HepG2 (cell line): Measurements from ENCODE around the gene ACER3. TPM values are rescaled to one million over a fixed set of nuclear protein-coding genes. Genes with fewer than 3 reads are reported as not detected.

Experiments
- ATAC-seq: fragments of 200-7000 bp; cut with Tn5 transposase; 3 replicates; pipeline ENCODE4 v1.9.1; 2020; ENCODE audit warnings: mild to moderate bottlenecking, moderate library complexity
- BruUV-seq: library from RNA; stranded (reverse); fragments of 400-500 nt; replicated peaks from 2 replicates; lab custom pipeline; 2021; lab: Mats Ljungman, UMichigan
- CTCF ChIA-PET: fragments of 300-600 bp; formaldehyde crosslinking; extraction: SDS; loops from one replicate; lab custom pipeline; 2021; ENCODE audit warnings: low total read pairs, inconsistent platforms, low intra/inter-chr PET ratio; lab: Yijun Ruan, JAX
- POLR2A ChIA-PET: fragments of 350-600 bp; sonication (Branson Sonifier 250); formaldehyde crosslinking; loops from one replicate; lab custom pipeline; 2020; ENCODE audit warnings: antibody characterized with exemption, inconsistent platforms; lab: Yijun Ruan, JAX
- DNase-seq: peaks from one replicate; pipeline ENCODE4 v3.0.0-alpha.2; 2015; ENCODE audit warnings: low spot score
- FAIRE-seq: peaks from 3 replicates; lab custom pipeline; 2011; peaks lifted over from hg19 to GRCh38; lab: Jason Lieb, UNC
- H2AFZ ChIP-seq: one replicate; pipeline ENCODE4 v1.6.1; 2011; ENCODE audit warnings: low read length, inconsistent platforms
- H3K27ac ChIP-seq: fragments of 300-600 bp; 3 replicates; pipeline ENCODE4 v1.8.0; 2011; ENCODE audit warnings: mixed run types, mild to moderate bottlenecking, mixed read lengths, low read length, inconsistent platforms; ENCODE audit not compliant: insufficient read depth; ENCODE audit errors: extremely low read length
- H3K27me3 ChIP-seq, 2 experiments: fragments of 200-600 bp in 1 of 2; 2 replicates in 1 of 2; 3 replicates in 1 of 2; pipeline versions ENCODE4 v1.6.0 to v1.8.0; 2011; ENCODE audit warnings: low read length in 2 of 2, mild to moderate bottlenecking in 2 of 2, moderate library complexity in 2 of 2, inconsistent platforms in 1 of 2; ENCODE audit not compliant: insufficient read depth in 2 of 2, control insufficient read depth in 1 of 2
- H3K36me3 ChIP-seq, 2 experiments: fragments of 200-600 bp in 1 of 2; replicated peaks in 1 of 2; 2 replicates in 1 of 2; 3 replicates in 1 of 2; pipeline versions ENCODE4 v1.5.1 to v1.8.0; 2011; ENCODE audit warnings: low read length in 2 of 2, inconsistent platforms in 1 of 2; ENCODE audit not compliant: insufficient read depth in 2 of 2, control insufficient read depth in 1 of 2
- H3K4me1 ChIP-seq: 2 replicates; pipeline ENCODE4 v1.5.1; 2012; ENCODE audit warnings: low read length, inconsistent platforms; ENCODE audit not compliant: insufficient read depth
- H3K4me2 ChIP-seq: 2 replicates; pipeline ENCODE4 v1.6.0; 2011; ENCODE audit warnings: low read depth, low read length, inconsistent platforms
- H3K4me3 ChIP-seq, 3 experiments: fragments of 200-600 bp in 1 of 3; sonication (generic), shearing (Covaris generic) in 1 of 3; replicated peaks in 1 of 3; 2 replicates each; pipeline ENCODE4 v1.5.1; 2011 to 2016; ENCODE audit warnings: low read length in 3 of 3, inconsistent platforms in 2 of 3, low read depth in 2 of 3, mild to moderate bottlenecking in 2 of 3, control low read depth in 1 of 3, mixed read lengths in 1 of 3; ENCODE audit not compliant: insufficient read depth in 1 of 3
- H3K79me2 ChIP-seq: one replicate; pipeline ENCODE4 v1.6.1; 2011; ENCODE audit warnings: low read length, inconsistent platforms; ENCODE audit not compliant: insufficient read depth
- H3K9ac ChIP-seq: 2 replicates; pipeline ENCODE4 v1.6.0; 2011; ENCODE audit warnings: mild to moderate bottlenecking, low read depth, low read length, inconsistent platforms; ENCODE audit not compliant: insufficient read depth
- H3K9me3 ChIP-seq: 2 replicates; pipeline ENCODE4 v1.5.1; 2012; ENCODE audit warnings: mild to moderate bottlenecking, low read length
- H4K20me1 ChIP-seq: 2 replicates; pipeline ENCODE4 v1.6.0; 2011; ENCODE audit warnings: inconsistent platforms, mild to moderate bottlenecking, low read length, moderate library complexity; ENCODE audit not compliant: insufficient read depth
- ARNTL ChIP-seq: sonication (generic); formaldehyde crosslinking; IDR thresholded peaks from 2 replicates; pipeline ENCODE4 v1.4.0; 2020; ENCODE audit warnings: mild to moderate bottlenecking, missing genetic modification reagents
- FOXJ3 ChIP-seq: sonication (generic); formaldehyde crosslinking; IDR thresholded peaks from 2 replicates; pipeline ENCODE4 v1.4.0; 2020; ENCODE audit warnings: missing genetic modification reagents, mild to moderate bottlenecking, borderline replicate concordance
- FOXK2 ChIP-seq: fragments of 450-650 bp; IDR thresholded peaks from 2 replicates; pipeline ENCODE4 v1.6.1; 2016
- FOXO1 ChIP-seq: sonication (generic); formaldehyde crosslinking; IDR thresholded peaks from 2 replicates; pipeline ENCODE4 v1.4.0; 2020; ENCODE audit warnings: missing genetic modification reagents
- MLXIP ChIP-seq: sonication (generic); formaldehyde crosslinking; IDR thresholded peaks from 2 replicates; pipeline ENCODE4 v1.9.0; 2021; ENCODE audit warnings: missing genetic modification reagents, borderline replicate concordance
- MXI1 ChIP-seq: IDR thresholded peaks from 3 replicates; pipeline ENCODE4 v1.6.1; 2012; ENCODE audit warnings: low read depth, low read length, inconsistent platforms, borderline replicate concordance
- NCOA2 ChIP-seq: sonication (generic); formaldehyde crosslinking; IDR thresholded peaks from 2 replicates; pipeline ENCODE4 v1.8.0; 2022; ENCODE audit warnings: inconsistent platforms
- PATZ1 ChIP-seq: sonication (generic); formaldehyde crosslinking; IDR thresholded peaks from 2 replicates; pipeline ENCODE4 v1.4.0; 2020; ENCODE audit warnings: missing genetic modification reagents
- SAFB2 ChIP-seq: sonication (generic); formaldehyde crosslinking; IDR thresholded peaks from 2 replicates; pipeline ENCODE4 v1.5.1; 2020; ENCODE audit warnings: missing genetic modification reagents, low read depth, mild to moderate bottlenecking, borderline replicate concordance
- SALL1 ChIP-seq: sonication (generic); formaldehyde crosslinking; IDR thresholded peaks from 2 replicates; pipeline ENCODE4 v1.8.0; 2022; ENCODE audit warnings: mild to moderate bottlenecking, missing genetic modification reagents
- SKIL ChIP-seq: sonication (generic); formaldehyde crosslinking; IDR thresholded peaks from 2 replicates; pipeline ENCODE4 v1.8.0; 2022; ENCODE audit warnings: missing genetic modification reagents, mild to moderate bottlenecking, moderate library complexity, borderline replicate concordance
- ZNF124 ChIP-seq: sonication (generic); formaldehyde crosslinking; IDR thresholded peaks from 2 replicates; pipeline ENCODE4 v1.4.0; 2020; ENCODE audit warnings: missing genetic modification reagents
- ZNF737 ChIP-seq: sonication (generic); formaldehyde crosslinking; IDR thresholded peaks from 2 replicates; pipeline ENCODE4 v1.5.0; 2020; ENCODE audit warnings: missing genetic modification reagents, mild to moderate bottlenecking, borderline replicate concordance
- ZSCAN29 ChIP-seq: sonication (generic); formaldehyde crosslinking; conservative IDR thresholded peaks from 2 replicates; pipeline ENCODE4 v1.4.0; 2020; ENCODE audit warnings: mild to moderate bottlenecking, missing genetic modification reagents
- WGBS: methylation state at CpG from one replicate; pipeline ENCODE4 v1.1.6; 2017; ENCODE audit warnings: low lambda C conversion rate; 5-methylcytosine and 5-hydroxymethylcytosine counted together
- in situ Hi-C: cut with HindIII; loops from 2 replicates; pipeline ENCODE4 v1.10.0; 2017; ENCODE audit warnings: low pct_unique_long_range_greater_than_20kb; ENCODE audit not compliant: extremely low pct_ligation_motif_present
- intact Hi-C: fragments of 100-400 bp; cut with micrococcal nuclease; formaldehyde crosslinking; loops from one replicate; pipeline ENCODE4 v1.10.0; 2022; ENCODE audit not compliant: unreplicated experiment
- polyA plus RNA-seq, 8 experiments: library from polyadenylated mRNA; depleted of rRNA in 3 of 8; stranded (reverse) in 7 of 8; unstranded in 1 of 8; fragments of >200 nt; fragmentation: Illumina TruSeq in 4 of 8; extraction: Trizol in 4 of 8; gene quantifications; 2 replicates each; pipeline versions ENCODE4 v1.2.1 to v1.2.3, GENCODE V29; 2011 to 2016; ENCODE audit warnings: low read depth in 4 of 8, missing spikeins in 1 of 8, mixed read lengths in 1 of 8; ENCODE audit not compliant: insufficient read depth in 1 of 8
- total RNA-seq, 5 experiments: library from RNA; depleted of rRNA; stranded (reverse); fragments of >200 nt; fragmentation: Illumina TruSeq; extraction: Trizol; gene quantifications; 2 replicates each; pipeline ENCODE4 v1.2.3, GENCODE V29; 2016; ENCODE audit warnings: low read depth in 1 of 5
- TF ChIP-seq, protein P1 (sequence below): sonication (generic); formaldehyde crosslinking; IDR thresholded peaks from 2 replicates; pipeline ENCODE4 v1.5.0; 2020; ENCODE audit warnings: mild to moderate bottlenecking, missing genetic modification reagents

ACER3 gene
- total and polyA plus RNA-seq, 2 of the 13 experiments (the other 11 are each of a cell fraction or from before 2014, with no cell fraction given), result 6.0 to 9.8 TPM

DNA sequence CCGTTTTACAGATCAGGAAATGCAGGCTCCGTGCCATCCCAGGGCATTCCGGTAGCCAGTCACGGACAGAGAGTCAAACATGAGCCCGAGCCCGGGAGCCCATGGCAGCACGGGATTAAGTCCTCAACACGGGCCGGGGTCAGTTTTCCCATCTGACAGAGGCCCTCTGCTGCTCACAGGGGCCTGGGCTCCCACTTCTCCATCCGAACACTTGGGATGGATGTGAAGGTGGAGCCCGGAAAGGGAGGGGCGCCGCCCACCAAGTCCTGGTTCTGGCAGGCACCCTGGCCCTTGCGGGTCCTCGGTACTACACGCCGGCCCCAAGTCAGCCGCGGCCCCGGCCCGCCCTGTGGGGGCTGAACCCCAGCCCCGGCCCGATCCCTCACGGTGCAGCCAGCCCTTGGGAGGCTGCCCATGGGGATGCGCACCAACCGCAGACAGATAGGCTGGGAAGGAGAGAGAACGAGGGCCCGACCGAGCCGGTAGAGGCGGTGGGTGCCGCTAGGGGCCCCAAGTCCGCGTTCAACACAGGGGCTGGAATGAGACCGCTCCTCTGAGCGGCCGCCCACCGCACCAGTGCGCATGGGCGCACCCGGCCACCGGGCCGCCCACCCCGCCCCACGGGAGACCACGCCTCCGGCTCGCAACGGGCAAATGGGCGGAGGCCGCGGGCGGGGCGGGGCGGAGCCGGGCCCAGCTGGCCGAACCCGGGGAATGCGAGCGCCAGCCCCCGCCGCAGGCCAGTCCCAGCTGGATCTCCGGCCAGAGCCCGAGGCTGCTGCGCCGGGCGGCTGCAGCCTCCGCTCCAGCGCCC lies 205.7 kb downstream of the ACER3 start, which contains the start of gene CAPN5:
TSS of gene CAPN5 (plus strand) at position 743 of the 814 bp plus-strand sequence. CDS start 17,916 bp downstream, outside the sequence.
- POLR2A ChIA-PET, result interaction anchor here (0.6 to 3.6 kb wide), 6 partner anchors 9 to 29 kb away, joined by 4 to 16 read pairs (median 4); no protein-coding TSS in a partner anchor
- intact Hi-C loops (loop anchor here (1.0 kb wide), 1 partner anchor 25 kb away; no protein-coding TSS in a partner anchor), in situ Hi-C loops (no loop called here)
- Histone ChIP-seq H4K20me1 (0 out of 2 replicates have a peak, but pooled peaks cover 4% of the 10 kb centered on the region), H3K36me3 (no peaks in the 10 kb centered on the region), H3K4me2 (peak within 1 kb of the TSS; percentile 98), H3K79me2 (no peaks in the 10 kb centered on the region), H2AFZ (no peak within 1 kb of the TSS), H3K9ac (peak within 1 kb of the TSS; percentile 58), H3K4me3 (peak within 1 kb of the TSS; percentile 53 to 74 (median 66)), H3K4me1 (peaks cover 37% of the 10 kb centered on the region), H3K27ac (no peak within 1 kb of the TSS), H3K27me3 (peaks cover 19 to 60% of the 10 kb centered on the region in 2 experiments), H3K9me3 (peaks cover 6% of the 10 kb centered on the region)
- CTCF ChIA-PET, result interaction anchor here (1.4 kb wide), 1 partner anchor 25 kb away, joined by 4 read pairs; no protein-coding TSS in a partner anchor
- WGBS, result 0% methylated on average over 15 of the region's 69 CpGs
- no TSS peak for BruUV-seq
- peak; percentile 26 for FAIRE-seq
- peak; percentile 94 for ATAC-seq
- peak; percentile 79 for DNase-seq
- peak; percentile 35; the same call in 1 of the 2 replicates for TF ChIP-seq FOXO1
- TF ChIP-seq PATZ1 (CRISPR knock-in tag), result no peak
- TF ChIP-seq ZNF124 (CRISPR knock-in tag), result no peak
- TF ChIP-seq NCOA2 (CRISPR knock-in tag), result no peak
- TF ChIP-seq SKIL, result no peak
- TF ChIP-seq ZNF737 (CRISPR knock-in tag), result no peak
- peak; percentile 37 for TF ChIP-seq SALL1 (CRISPR knock-in tag)
- TF ChIP-seq MLXIP, result no peak
- peak; percentile 53; the same call in 1 of the 2 replicates for TF ChIP-seq SAFB2 (CRISPR knock-in tag)
- TF ChIP-seq ARNTL (CRISPR knock-in tag), result no peak
- no peak for TF ChIP-seq FOXJ3 (CRISPR knock-in tag)
- no peak for TF ChIP-seq FOXK2
- TF ChIP-seq, protein P1, sequence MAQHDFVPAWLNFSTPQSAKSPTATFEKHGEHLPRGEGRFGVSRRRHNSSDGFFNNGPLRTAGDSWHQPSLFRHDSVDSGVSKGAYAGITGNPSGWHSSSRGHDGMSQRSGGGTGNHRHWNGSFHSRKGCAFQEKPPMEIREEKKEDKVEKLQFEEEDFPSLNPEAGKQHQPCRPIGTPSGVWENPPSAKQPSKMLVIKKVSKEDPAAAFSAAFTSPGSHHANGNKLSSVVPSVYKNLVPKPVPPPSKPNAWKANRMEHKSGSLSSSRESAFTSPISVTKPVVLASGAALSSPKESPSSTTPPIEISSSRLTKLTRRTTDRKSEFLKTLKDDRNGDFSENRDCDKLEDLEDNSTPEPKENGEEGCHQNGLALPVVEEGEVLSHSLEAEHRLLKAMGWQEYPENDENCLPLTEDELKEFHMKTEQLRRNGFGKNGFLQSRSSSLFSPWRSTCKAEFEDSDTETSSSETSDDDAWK (CRISPR knock-in tag), result no peak
- TF ChIP-seq ZSCAN29 (CRISPR knock-in tag), result no peak
- TF ChIP-seq MXI1, result peak; percentile 50; the same call in 1 of the 3 replicates
